HG03175 (cell line): ENCODE measurements around the gene HOXD13.

Source experiments
- ATAC-seq: cut with Tn5 transposase; IDR thresholded peaks from one replicate; pipeline ENCODE4 v1.9.1; 2021; ENCODE audit warnings: mild to moderate bottlenecking, moderate library complexity; ENCODE audit not compliant: unreplicated experiment

Gene HOXD13

DNA sequence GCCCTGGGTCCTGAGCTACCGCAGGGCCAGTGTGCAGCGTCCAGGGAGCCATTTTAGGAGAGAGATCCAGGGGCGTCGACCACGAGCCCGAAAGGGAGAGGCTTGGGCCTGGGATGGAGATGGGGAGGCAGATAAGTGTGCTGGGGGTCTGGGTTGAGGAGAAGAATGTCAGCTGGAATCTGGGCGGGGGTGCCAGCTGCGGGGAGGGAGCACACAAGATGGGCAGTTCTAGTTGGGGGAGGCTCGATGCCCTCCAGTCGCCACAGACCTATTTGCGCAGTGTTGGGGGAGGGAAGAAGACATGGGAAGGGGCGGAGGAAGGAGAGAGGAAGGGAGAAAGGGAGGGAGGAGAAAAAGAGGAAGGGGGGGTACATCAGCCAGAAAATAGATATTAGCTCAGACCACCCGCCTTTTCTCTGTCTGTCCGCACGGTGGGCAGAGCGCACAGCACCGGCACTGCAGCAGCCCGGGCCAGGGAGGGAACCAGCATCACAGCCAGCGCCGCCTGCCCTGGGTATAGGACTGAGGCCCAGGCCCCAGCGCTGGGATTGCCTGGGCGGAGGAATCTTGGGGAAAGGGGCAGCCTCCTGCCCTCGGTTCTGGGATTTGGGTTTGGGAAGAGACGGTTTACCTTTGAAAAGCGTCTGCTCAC is 12.7 kb downstream of the HOXD13 start:
- no peak for ATAC-seq

DNA sequence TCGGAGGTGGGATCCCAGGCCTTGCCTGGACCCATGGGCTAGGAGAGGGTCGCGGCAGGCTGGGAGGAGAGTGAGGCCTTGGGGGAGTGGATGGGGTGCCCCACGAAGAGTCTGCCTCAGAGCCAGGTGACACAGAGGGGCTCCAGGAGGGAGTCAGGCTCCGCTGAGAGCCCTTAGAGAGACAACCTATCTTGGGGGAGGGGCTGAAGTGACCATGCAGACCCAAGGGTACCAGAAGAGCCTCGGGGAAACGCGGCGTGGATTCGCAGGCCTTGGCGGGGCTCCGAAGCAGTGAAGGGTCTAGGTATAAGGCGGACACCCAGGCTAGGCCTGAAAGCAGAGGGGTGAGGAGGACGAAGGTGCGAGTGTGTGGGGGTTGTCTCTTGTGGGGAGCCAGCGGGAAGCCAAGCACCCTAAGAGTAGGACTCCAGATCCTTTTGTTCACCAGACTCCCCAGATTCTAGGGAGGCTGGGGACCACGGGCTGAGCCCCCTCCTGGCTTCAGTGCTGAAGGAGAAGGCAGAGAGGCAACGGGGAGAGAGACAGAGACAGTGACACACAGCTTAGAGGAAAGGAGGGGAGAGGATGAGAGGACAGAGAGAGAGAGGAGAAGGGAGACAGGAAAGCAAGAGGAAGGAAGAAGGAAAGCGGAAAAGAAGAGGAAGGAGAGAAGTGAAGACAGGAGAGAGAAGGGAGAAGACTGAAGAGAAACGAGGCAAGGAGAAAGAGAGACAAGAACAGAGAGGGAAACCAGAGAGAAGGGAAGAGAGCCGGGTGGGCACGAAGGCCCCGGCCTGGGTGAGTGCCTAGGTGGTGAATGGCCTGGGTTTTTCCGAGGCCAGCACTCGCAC is 13.4 kb downstream of the HOXD13 start:
- ATAC-seq, result no peak

DNA sequence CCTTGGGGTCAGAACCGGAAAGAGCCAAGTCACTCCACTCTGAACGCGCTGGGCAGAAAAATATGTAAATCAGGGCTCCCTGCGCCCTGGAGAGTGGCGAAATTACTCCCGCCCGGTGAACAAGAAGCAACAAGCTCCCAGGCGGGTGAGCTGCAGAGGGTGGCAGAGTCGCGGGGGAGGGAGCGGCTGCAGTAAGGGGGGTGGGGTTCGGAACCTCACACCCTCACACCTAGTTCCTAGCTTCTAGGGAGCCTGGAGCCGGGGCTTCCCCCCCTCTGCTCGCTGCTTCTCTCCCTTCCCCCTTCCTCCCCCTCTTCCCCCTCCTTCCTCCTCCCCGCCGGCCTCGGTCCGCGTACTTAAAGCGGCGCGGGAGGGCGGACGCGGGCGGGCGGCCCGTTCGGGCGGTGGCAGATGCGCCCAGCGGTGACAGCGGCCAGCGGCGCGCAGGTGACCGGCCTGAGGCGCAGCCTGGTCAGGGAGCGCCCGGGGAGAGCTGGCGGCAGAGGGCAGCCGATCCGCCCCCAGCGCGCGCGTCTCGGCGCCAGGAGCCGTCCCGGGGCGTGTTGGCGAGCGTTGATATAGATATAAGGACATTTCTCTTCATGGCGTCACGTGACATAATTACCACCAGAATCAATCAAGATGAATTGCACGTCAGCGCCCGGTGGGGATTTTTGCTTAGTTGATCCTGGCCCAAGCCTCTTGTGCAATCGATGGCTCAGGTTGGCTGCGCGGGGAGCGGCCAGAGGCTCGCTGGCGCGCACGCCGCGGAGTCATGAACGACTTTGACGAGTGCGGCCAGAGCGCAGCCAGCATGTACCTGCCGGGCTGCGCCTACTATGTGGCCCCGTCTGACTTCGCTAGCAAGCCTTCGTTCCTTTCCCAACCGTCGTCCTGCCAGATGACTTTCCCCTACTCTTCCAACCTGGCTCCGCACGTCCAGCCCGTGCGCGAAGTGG is 14.3 kb downstream of the HOXD13 start, which contains the start of gene HOXD11:
Gene HOXD11, plus strand, starts transcription at position 700 of the 959 bp plus-strand sequence. Its CDS starts 76 bp downstream, at position 776.
- ATAC-seq, result no peak

DNA sequence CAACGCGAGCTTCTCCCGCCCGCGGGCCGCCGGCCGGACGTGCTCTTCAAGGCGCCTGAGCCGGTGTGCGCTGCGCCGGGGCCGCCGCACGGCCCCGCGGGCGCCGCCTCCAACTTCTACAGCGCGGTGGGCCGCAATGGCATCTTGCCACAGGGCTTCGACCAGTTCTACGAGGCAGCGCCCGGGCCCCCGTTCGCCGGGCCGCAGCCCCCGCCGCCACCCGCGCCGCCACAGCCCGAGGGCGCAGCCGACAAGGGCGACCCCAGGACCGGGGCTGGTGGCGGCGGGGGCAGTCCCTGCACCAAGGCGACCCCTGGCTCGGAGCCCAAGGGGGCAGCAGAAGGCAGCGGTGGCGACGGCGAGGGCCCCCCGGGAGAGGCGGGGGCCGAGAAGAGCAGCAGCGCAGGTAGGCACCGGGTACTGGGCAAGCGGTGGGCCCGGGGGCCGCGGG is 15.2 kb downstream of the HOXD13 start:
- no peak for ATAC-seq

DNA sequence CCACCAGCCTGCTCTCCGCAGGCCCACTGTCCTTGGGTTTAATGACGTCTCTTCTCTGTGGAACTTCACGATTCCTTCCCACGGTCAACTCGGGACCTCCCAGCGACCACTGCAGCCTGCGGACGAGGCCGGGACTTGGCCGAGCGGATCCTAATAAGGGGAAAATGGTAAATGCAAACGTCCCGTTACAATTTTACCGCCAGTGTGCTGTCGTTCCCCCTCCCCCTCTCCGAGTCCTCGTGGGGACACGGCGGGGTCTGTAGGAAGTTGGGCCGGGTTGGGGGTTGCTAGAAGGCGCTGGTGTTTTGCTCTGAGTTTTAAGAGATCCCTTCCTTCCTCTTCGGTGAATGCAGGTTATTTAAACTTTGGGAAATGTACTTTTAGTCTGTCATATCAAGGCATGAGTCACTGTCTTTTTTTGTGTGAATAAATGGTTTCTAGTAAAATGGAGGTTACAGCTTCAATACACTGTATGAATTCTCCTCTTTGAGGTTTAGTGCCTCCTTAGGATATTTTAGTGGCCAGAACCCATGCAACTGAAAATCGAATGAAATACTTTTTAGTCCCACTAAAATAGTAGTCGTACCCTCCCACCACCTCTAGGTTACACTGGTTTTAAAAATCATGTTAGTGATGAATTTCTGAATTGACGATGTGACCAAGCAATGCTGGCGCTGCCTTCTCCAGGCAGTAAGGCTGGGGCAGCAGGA is 16.8 kb downstream of the HOXD13 start:
- no peak for ATAC-seq

DNA sequence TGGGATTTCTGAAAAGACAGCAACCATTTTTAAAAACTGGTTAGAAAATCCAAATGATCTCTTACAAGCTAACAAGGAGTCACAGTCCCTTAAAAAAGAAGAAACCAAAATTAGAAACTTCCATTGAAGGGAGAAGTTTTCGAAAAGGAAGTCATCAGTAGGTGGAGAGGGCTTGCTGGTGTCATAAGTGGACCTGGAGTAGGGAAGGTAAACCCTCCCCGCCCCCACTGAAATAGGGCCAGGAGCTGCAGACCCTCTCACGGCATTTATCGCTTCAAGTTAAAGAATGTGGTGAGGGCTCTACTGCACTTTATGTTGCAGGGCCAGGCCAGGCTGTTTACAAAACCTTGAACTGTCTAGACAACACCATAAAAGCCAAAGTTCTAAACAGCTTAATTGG is 17.4 kb downstream of the HOXD13 start:
- ATAC-seq, result no peak

DNA sequence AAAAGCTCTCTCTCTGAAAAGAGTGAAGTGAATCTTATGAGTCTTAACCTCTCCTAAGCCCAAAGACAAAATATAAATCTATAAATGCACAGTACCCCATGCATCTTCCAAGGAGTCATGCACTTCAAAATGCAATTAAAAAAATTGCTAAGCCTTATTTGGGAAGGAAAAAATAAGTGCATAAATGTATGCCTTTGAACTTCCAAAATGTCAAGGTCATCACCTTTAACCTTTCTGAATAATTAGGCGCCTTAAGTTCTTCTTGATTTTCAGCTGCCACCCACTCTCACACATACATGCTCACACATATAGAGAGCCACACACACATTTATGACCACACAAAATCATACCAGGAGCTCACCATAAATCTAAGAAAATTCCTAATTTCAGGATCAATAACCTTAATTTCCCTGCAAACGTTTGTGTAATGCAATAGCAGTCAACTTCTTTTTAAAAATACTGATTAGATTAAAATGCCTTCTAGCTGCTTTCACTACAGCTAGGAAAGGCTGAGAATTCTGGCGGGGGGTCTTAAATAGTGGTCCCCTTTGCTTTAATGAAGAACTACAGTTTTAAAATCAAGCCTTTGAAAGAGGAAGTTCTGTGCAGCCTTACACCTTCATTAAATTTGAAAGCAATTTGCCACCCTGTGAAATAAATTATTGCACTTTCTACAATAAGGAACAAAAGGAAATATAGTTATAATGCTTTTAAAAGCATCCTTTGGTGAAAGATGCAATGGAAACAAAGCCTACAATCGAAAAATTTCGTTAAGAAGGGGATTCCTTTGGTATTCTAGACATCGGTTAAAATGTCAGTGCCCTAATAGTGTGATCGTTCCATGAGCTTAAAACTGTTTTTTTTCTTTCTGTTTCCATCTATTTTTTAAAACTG is 18.1 kb downstream of the HOXD13 start:
- no peak for ATAC-seq

DNA sequence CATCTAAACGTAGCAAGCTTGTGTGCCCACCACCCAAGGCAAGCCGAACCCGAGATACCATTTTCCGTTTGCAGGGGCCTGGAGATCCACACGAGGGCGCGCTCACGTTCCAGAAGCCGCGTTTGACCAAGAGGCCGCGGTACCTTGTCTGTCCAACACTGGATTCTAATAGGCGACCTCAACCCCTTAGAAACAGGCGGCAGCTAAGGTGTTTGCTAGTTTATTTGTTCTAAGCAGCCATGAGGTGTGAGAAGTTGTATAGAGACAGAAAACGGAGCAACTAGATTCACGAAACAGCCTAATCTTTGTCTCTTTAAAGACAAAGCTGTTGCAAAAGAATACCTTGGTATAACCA is 18.8 kb downstream of the HOXD13 start:
- ATAC-seq, result no peak

DNA sequence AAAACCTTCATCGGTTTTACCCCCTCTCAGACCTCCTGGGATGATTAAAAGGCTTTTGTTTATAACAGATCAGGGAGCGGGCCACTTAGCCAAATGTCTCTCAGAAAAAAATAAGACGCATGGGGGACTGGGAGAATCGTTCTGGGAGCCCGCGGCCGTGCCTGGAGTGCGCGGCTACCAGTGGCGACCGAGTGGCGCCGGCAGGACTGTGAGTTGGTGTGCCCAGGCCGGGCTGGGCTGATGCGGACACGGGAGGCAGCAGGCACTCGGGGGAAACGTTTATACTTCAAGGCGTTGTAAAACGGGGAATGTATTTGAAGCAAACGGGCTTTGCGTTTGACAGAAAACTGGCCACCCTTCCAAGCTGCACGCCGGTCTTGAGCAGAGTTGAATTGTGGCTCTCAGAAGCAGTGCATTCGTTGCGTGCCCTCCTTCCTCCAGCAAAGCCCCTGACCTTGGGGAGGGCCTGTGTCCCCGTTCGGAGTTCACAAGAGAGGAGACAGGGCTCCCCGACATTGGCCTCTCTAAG is 19.4 kb downstream of the HOXD13 start:
- no peak for ATAC-seq

DNA sequence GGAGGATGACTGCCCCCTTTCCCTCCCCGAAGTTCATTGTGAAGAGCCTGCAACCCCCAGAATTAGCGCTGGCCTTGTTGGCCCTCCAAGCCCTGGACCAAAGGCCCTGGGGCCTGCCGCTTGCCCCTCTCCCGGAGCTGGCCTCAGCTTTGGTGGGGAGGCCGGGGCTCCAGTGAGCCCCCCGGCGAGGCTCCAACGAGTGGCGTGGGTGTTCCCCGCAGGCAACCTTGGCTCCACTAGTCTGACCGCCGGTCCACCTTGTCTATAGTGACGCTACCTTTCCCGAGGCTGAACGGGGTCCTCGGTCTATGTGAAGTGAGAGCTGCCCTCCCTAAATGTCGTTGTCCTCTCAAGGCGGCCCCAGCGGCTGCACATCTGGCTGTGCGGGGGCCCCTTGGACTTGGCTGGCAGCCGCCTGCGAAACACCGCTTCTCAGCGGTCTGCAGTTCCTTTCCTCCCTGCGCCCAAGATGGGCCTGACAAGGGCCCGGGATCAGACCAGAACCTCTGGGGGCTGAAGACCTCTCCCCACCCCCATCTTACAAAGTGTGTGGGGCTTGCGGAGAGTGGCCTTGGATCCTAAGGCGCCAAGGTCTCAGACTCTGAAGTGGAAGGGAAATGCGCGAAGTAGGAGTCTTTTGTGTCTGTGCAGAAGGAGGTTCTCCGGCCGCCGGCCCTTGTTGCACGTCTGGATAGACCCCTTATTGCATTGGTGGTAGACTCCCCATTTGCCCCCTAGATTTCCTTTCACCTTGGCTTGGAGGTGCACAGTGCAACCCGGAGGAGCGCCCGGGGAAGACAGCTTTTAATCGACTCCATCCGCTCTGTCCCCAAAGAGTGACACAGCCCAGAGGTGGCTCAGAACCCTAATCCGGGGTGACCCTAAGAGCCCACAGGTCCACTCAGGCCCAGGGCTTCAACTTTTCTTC is 20.1 kb downstream of the HOXD13 start:
- no peak for ATAC-seq

DNA sequence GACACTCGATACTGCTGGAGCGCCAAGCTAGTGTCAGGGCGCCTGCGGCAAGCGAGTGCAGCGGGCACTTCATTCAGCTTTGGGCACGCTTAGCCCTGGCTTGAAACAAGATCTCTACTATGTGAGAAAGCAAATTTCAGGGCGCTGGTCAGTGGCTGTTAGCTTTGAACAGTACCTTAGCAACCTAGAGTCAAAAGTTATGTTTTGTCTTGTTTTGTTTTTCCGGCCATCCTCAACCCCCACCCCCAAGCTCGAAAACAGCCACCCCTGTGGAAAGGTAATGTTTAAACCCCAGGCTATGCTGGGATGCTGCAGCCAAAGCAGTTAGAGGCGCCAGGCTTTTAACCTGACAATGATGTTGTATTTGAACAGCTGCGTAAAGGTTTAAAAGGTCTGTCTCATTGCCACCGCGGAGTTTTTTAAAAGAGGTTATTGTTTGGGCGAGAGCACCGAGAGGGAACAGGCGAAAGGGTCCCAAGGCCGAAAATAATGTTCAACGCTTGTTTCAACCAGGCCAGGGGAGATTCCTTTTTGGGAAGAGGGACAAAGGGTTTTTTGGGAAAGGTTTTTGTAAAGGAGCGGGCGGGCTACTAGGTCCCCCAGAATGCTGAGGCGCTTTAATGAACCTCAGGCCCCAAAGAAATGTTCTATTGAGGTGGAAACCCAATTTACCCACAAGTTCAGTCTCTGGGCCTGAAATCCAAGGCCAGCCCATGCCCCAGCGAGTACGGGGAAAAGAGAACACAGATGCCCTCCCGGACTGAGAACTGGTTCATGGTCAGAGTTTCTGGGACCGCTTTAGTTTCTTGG is 21.8 kb downstream of the HOXD13 start:
- ATAC-seq, result no peak

DNA sequence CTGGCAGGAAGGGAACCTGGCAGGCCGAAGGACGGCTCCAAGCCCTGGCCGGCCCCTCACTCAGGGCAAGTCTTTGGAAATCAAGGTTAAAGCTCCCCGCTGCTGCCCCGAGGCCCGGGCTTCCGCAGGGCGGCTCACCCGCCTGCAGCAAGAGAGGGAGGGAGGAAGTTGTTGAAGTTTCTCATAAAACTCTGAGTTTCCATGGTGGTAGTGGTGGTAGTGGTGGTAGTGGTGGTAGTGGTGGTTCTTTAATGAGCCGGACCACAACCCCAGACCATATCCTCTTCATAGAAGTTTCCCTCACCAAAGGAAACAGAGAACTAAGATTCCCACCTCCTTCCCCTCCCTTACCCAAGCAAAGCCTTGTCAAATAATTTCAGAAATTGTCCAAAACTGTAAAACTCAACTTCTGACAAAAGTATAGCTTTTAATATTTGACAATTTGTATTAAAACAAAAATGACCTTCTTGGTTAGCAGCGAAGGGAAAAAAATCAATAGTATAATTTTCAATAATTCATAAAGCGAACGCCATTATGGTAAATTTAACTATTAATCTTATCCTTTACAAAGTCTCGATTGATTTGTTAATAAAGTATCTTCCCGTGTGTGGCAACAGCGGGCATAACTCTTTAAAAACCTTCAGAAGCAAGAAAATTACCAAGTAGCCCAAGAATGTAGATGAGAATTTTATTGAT is 22.6 kb downstream of the HOXD13 start:
- ATAC-seq, result no peak

DNA sequence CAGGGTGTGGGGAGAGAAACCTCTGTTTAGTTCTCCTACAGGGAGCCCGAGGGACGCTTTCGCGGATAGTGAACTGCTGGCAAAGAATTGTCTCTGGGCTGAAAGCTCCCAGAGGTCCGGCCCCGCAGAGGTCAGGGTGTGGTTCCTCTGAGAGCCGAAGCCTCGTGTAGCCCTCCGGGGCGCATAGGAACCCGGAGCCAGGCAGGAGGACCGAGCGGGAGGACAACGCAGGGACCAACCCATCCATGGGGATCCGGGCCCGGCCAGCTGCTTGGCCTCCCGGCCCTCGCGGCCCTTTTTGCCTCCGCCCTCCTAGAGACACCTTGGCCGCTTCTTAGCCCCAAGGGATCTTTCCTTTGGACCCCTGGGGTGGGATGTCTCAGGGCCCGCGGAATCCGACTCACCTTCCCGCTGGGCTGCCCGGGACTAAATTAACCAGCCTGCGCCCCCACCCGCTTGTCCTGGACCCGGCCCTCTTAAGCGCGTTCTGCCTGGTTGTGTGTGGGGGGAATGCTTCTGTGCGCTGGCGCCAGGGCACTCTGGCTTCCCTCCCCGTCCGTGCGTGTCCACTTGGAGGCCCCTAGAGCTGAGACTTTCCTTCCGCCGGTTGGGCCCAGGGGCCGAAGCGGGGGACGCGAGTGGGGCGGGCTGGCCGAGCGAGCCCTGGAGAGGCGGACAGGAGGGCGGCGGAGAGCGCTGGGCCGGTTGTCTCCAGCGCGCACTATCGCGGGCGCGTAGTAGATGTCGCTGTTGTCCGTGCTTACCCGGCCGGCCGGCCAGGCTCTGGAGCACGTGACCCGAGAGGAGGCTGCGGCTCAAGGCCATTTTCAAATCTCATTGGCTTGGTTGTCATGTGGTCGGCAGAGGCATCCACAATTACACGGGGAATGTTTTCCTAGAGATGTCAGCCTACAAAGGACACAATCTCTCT is 23.6 kb downstream of the HOXD13 start, which contains the start of gene HOXD10:
Gene HOXD10, plus strand, starts transcription at position 896 of the 931 bp plus-strand sequence. CDS start 56 bp downstream, outside the sequence.
- no peak for ATAC-seq

DNA sequence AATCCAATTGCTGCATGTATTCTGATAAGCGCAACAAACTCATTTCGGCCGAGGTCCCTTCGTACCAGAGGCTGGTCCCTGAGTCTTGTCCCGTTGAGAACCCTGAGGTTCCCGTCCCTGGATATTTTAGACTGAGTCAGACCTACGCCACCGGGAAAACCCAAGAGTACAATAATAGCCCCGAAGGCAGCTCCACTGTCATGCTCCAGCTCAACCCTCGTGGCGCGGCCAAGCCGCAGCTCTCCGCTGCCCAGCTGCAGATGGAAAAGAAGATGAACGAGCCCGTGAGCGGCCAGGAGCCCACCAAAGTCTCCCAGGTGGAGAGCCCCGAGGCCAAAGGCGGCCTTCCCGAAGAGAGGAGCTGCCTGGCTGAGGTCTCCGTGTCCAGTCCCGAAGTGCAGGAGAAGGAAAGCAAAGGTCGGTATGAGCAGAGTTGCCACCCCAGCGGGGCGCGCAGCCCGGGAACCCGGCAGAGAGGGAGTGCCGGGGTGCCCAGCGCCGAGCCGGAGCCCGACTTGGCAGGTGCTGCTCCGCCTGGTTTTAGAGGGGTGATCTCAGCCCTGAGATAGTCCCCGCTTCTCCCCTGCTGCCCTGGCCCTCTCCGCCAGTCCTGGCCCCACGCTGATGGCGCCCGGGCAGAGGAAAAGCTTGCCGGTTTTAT is 24.8 kb downstream of the HOXD13 start:
- ATAC-seq, result no peak

DNA sequence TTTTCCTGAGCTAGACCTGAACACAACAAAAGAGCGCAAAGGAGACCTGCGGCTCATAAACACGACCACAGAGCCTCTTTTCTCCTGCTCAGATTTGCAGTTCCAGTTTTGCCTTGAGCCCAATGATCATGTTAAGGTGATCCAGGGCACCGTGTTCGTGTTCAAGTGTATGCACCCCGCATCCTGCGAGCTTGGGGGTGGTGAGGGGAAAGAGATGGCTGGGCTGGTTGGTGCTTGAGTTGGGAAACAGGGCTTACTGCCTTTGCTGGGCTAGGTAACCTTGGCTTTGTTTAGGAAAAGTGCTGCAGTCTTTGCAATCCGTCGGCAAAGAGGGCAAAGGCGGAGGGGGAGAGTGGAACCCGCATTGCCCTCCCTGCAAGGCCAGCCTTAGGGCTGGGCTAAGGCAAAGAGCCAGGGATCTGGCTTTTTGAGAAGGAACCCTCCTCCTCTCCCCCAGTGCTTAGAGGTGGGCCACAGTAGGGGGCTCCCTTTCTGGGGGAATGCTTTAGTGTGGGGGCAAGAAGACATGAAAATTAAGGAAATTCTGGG is 25.4 kb downstream of the HOXD13 start:
- no peak for ATAC-seq
